ENCODE results near the gene GNAQ. TPM values are rescaled to one million over a fixed set of nuclear protein-coding genes. Genes with fewer than 3 reads are reported as not detected.

The GNAQ gene
- total RNA-seq, 1 experiment from 2014 or later, result 55.5 TPM

- H3K9me3 Mint-ChIP-seq, result no peaks in the 10 kb centered on the region
- H3K4me1 Mint-ChIP-seq, result peaks cover 34% of the 10 kb centered on the region
- no peaks in the 10 kb centered on the region for H3K27me3 Mint-ChIP-seq (ENCODE audit: low read depth)
- ChIA-PET CTCF (interaction anchor here (0.8 to 1.5 kb wide), 3 partner anchors 12 to 151 kb away, joined by 3 to 4 read pairs (median 4); no protein-coding TSS in a partner anchor), POLR2A (interaction anchor here (1.3 kb wide), 1 partner anchor 26 kb away, joined by 3 read pairs; no protein-coding TSS in a partner anchor)
- H3K4me3 Mint-ChIP-seq, result no peak overlapping the region
- TF ChIP-seq ZNF416 (CRISPR knock-in tag; IDR thresholded peaks at IDR 0.05) (no peak), RELA (CRISPR knock-in tag; IDR thresholded peaks at IDR 0.05; ENCODE audit: borderline replicate concordance) (no peak), ATF2 (CRISPR knock-in tag; IDR thresholded peaks at IDR 0.05; ENCODE audit: borderline replicate concordance, low read depth) (no peak), FOXK1 (CRISPR knock-in tag; IDR thresholded peaks at IDR 0.05) (no peak), ETV6 (CRISPR knock-in tag; IDR thresholded peaks at IDR 0.05) (no peak), TEAD4 (CRISPR knock-in tag; IDR thresholded peaks at IDR 0.05) (no peak), IRF1 (CRISPR knock-in tag; IDR thresholded peaks at IDR 0.05) (no peak), CBFB (CRISPR knock-in tag; IDR thresholded peaks at IDR 0.05; ENCODE audit: low read depth) (no peak), ZNF425 (CRISPR knock-in tag; conservative IDR thresholded peaks at IDR 0.05) (no peak), ZNF138 (CRISPR knock-in tag; conservative IDR thresholded peaks at IDR 0.05) (no peak), IRF2 (CRISPR knock-in tag; IDR thresholded peaks at IDR 0.05; ENCODE audit: borderline replicate concordance, low read depth) (no peak)
- TF ChIP-seq, protein P1, sequence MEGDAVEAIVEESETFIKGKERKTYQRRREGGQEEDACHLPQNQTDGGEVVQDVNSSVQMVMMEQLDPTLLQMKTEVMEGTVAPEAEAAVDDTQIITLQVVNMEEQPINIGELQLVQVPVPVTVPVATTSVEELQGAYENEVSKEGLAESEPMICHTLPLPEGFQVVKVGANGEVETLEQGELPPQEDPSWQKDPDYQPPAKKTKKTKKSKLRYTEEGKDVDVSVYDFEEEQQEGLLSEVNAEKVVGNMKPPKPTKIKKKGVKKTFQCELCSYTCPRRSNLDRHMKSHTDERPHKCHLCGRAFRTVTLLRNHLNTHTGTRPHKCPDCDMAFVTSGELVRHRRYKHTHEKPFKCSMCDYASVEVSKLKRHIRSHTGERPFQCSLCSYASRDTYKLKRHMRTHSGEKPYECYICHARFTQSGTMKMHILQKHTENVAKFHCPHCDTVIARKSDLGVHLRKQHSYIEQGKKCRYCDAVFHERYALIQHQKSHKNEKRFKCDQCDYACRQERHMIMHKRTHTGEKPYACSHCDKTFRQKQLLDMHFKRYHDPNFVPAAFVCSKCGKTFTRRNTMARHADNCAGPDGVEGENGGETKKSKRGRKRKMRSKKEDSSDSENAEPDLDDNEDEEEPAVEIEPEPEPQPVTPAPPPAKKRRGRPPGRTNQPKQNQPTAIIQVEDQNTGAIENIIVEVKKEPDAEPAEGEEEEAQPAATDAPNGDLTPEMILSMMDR (IDR thresholded peaks at IDR 0.05), result no peak
- TF ChIP-seq, protein P2, sequence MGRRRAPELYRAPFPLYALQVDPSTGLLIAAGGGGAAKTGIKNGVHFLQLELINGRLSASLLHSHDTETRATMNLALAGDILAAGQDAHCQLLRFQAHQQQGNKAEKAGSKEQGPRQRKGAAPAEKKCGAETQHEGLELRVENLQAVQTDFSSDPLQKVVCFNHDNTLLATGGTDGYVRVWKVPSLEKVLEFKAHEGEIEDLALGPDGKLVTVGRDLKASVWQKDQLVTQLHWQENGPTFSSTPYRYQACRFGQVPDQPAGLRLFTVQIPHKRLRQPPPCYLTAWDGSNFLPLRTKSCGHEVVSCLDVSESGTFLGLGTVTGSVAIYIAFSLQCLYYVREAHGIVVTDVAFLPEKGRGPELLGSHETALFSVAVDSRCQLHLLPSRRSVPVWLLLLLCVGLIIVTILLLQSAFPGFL (CRISPR knock-in tag; IDR thresholded peaks at IDR 0.05; ENCODE audit: borderline replicate concordance), result no peak
- TF ChIP-seq, protein P3, sequence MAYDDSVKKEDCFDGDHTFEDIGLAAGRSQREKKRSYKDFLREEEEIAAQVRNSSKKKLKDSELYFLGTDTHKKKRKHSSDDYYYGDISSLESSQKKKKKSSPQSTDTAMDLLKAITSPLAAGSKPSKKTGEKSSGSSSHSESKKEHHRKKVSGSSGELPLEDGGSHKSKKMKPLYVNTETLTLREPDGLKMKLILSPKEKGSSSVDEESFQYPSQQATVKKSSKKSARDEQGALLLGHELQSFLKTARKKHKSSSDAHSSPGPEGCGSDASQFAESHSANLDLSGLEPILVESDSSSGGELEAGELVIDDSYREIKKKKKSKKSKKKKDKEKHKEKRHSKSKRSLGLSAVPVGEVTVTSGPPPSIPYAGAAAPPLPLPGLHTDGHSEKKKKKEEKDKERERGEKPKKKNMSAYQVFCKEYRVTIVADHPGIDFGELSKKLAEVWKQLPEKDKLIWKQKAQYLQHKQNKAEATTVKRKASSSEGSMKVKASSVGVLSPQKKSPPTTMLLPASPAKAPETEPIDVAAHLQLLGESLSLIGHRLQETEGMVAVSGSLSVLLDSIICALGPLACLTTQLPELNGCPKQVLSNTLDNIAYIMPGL (CRISPR knock-in tag; IDR thresholded peaks at IDR 0.05), result no peak
- TF ChIP-seq, protein P4, sequence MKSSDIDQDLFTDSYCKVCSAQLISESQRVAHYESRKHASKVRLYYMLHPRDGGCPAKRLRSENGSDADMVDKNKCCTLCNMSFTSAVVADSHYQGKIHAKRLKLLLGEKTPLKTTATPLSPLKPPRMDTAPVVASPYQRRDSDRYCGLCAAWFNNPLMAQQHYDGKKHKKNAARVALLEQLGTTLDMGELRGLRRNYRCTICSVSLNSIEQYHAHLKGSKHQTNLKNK (CRISPR knock-in tag; IDR thresholded peaks at IDR 0.05), result no peak
- TF ChIP-seq, protein P5, sequence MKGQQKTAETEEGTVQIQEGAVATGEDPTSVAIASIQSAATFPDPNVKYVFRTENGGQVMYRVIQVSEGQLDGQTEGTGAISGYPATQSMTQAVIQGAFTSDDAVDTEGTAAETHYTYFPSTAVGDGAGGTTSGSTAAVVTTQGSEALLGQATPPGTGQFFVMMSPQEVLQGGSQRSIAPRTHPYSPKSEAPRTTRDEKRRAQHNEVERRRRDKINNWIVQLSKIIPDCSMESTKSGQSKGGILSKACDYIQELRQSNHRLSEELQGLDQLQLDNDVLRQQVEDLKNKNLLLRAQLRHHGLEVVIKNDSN (CRISPR knock-in tag; IDR thresholded peaks at IDR 0.05), result no peak
- TF ChIP-seq, protein P6, sequence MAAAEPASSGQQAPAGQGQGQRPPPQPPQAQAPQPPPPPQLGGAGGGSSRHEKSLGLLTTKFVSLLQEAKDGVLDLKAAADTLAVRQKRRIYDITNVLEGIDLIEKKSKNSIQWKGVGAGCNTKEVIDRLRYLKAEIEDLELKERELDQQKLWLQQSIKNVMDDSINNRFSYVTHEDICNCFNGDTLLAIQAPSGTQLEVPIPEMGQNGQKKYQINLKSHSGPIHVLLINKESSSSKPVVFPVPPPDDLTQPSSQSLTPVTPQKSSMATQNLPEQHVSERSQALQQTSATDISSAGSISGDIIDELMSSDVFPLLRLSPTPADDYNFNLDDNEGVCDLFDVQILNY (CRISPR knock-in tag; IDR thresholded peaks at IDR 0.05), result no peak
- H3K36me3 Mint-ChIP-seq, result no peaks in the 10 kb centered on the region
- DNase-seq (ENCODE audit: low spot score), result no peak
- peak; percentile 27; the same call in 1 of the 2 replicates for ATAC-seq
- peak overlapping the region; percentile 71 for H3K27ac Mint-ChIP-seq
Measured at GRCh38 chr9:77885104-77885672, 146.4 kb downstream of the GNAQ start.

Measured in WTC11 (cell line).